RWPE2 (cell line): ENCODE data around the gene CCT2.

Source experiments
- ATAC-seq: fragments of 200-7000 bp; cut with Tn5 transposase; 3 replicates; pipeline ENCODE4 v1.9.1; 2021; ENCODE audit warnings: low read depth
- DNase-seq: peaks from one replicate; pipeline ENCODE4 v3.0.0-alpha.2; 2020; ENCODE audit warnings: low spot score
- H3K27ac ChIP-seq: fragments of 450-650 bp; 2 replicates; pipeline ENCODE4 v1.5.1; 2017; ENCODE audit warnings: mild to moderate bottlenecking; ENCODE audit not compliant: poor library complexity, severe bottlenecking
- H3K27me3 ChIP-seq: fragments of 250-450 bp; sonication (Bioruptor Pico); 2 replicates; pipeline ENCODE4 v1.5.1; 2021; ENCODE audit warnings: mild to moderate bottlenecking, moderate library complexity; ENCODE audit not compliant: insufficient read depth, poor library complexity, severe bottlenecking
- H3K36me3 ChIP-seq: fragments of 250-450 bp; sonication (Bioruptor Pico); 2 replicates; pipeline ENCODE4 v1.5.1; 2020; ENCODE audit warnings: low read depth, mild to moderate bottlenecking, moderate library complexity
- H3K4me1 ChIP-seq: fragments of 250-450 bp; sonication (Bioruptor Pico); 2 replicates; pipeline ENCODE4 v1.5.1; 2021; ENCODE audit warnings: mild to moderate bottlenecking, moderate library complexity; ENCODE audit not compliant: insufficient read depth, poor library complexity, severe bottlenecking
- H3K4me3 ChIP-seq: fragments of 250-450 bp; sonication (Bioruptor Pico); 2 replicates; pipeline ENCODE4 v1.5.1; 2021; ENCODE audit warnings: mild to moderate bottlenecking, moderate library complexity; ENCODE audit not compliant: severe bottlenecking
- H3K9me3 ChIP-seq: fragments of 250-450 bp; sonication (Bioruptor Pico); 2 replicates; pipeline ENCODE4 v1.5.1; 2021; ENCODE audit warnings: mild to moderate bottlenecking, moderate library complexity; ENCODE audit not compliant: severe bottlenecking
- CTCF ChIP-seq: fragments of 450-650 bp; IDR thresholded peaks from one replicate; pipeline ENCODE4 v1.5.1; 2017; ENCODE audit warnings: mild to moderate bottlenecking, moderate library complexity; ENCODE audit not compliant: poor library complexity, severe bottlenecking

The CCT2 gene

DNA sequence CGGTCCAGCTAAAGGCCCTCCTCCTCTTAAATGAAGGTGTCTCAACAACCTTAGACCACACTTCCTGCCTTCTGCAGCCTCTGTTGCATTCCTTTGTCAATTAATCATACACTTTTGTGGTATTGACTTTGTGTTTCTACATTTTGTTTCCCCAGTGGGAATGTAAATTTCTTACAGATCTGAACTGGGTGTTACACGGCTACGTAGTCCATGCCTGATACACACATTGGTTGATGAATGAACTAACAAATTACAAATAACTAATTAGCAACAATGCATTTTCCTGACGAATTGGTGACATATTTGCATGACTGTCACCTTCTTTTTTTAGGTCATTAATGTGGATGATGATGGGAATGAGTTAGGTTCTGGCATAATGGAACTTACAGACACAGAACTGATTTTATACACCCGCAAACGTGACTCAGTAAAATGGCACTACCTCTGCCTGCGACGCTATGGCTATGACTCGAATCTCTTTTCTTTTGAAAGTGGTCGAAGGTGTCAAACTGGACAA, 15.2 kb upstream of the CCT2 start:
- no peak for DNase-seq
- peak; percentile 82 for ATAC-seq
- no peaks in the 10 kb centered on the region for H3K27me3 ChIP-seq
- peaks cover 44% of the 10 kb centered on the region for H3K36me3 ChIP-seq
- TF ChIP-seq CTCF, result no peak
- no peak overlapping the region for H3K4me3 ChIP-seq
- H3K27ac ChIP-seq, result peak overlapping the region; percentile 93
- H3K9me3 ChIP-seq, result no peaks in the 10 kb centered on the region
- H3K4me1 ChIP-seq, result peaks cover 23% of the 10 kb centered on the region

GRCh38 chr12:69570545-69571399, 14.5 kb upstream of the CCT2 start:
- Histone ChIP-seq H3K4me3 (no peak overlapping the region), H3K27ac (peak overlapping the region; percentile 93), H3K9me3 (no peaks in the 10 kb centered on the region), H3K36me3 (peaks cover 51% of the 10 kb centered on the region), H3K4me1 (peaks cover 23% of the 10 kb centered on the region), H3K27me3 (no peaks in the 10 kb centered on the region)
- ATAC-seq (peak; percentile 37; the same call in 1 of the 3 replicates), DNase-seq (no peak)
- TF ChIP-seq CTCF, result peak; percentile 93

DNA sequence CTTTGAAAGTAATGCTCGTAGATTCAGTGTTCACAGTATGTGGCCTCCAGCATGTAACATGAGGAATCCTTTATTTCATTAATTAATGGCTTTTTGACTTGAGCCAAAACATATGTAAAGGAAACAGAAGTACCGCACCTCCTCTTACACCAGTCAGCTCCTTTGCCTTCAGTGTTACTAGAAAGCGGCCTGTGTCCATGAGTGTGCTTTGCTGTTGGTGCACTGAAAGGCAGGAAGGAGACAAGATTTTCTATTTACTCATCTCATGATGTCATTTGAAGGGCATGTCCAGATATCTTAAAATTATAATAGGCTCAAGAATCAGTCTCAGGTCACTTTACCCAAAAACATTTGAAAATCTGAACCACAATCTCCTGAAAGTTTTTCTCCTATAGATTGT, 9.9 kb upstream of the CCT2 start:
- no peaks in the 10 kb centered on the region for H3K9me3 ChIP-seq
- DNase-seq (no peak), ATAC-seq (no peak)
- no peak for TF ChIP-seq CTCF
- H3K27me3 ChIP-seq, result no peaks in the 10 kb centered on the region
- H3K4me3 ChIP-seq, result no peak overlapping the region
- H3K36me3 ChIP-seq, result peaks cover 57% of the 10 kb centered on the region
- peaks cover 4% of the 10 kb centered on the region for H3K4me1 ChIP-seq
- H3K27ac ChIP-seq, result no peak overlapping the region

DNA sequence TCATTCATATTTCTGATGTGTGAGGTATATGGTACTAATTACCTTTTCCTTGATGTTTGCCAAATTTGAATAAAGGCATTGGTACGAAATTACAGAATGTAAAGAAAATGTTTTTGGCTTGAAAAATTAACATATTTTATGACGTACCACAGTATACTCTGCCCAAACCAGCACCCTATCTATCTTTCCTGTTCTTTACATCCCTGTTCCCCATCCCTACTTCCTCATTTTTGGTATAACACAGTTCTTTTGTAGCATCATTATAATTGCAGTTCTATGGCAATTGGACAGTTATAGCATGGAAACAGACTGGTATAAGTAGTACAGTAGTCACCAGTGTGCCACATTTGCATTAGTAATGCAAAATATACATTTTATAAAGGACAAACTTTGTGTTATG, 7.0 kb upstream of the CCT2 start:
- no peaks in the 10 kb centered on the region for H3K9me3 ChIP-seq
- peaks cover 34% of the 10 kb centered on the region for H3K36me3 ChIP-seq
- DNase-seq (no peak), ATAC-seq (no peak)
- H3K4me1 ChIP-seq, result no peaks in the 10 kb centered on the region
- H3K27ac ChIP-seq, result no peak overlapping the region
- H3K27me3 ChIP-seq, result no peaks in the 10 kb centered on the region
- no peak overlapping the region for H3K4me3 ChIP-seq
- TF ChIP-seq CTCF, result no peak

DNA sequence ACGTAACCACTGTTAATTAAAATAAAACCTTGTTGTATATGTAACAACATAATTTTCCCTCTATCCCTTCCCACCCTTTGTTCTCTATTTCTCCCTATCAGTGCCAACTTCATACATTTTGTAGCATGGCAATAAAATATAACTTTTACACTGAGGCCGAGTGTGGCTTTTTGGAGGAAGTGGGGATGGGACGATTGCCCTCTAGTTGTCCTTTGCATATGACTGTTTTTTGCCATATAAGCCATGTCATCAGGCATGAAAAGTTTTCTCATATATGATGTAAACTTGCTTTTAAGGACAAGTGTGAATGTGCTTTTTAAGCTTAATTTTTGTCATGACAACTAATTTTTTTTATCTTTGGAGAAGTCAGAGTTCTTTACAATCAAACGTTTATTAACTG, 6.2 kb upstream of the CCT2 start:
- Histone ChIP-seq H3K4me1 (no peaks in the 10 kb centered on the region), H3K27ac (no peak overlapping the region), H3K36me3 (peaks cover 27% of the 10 kb centered on the region), H3K9me3 (no peaks in the 10 kb centered on the region), H3K27me3 (no peaks in the 10 kb centered on the region), H3K4me3 (no peak overlapping the region)
- TF ChIP-seq CTCF, result no peak
- ATAC-seq (no peak), DNase-seq (no peak)
